Fibroblast of lung (primary cell): ENCODE measurements around the gene S1PR5. TPM values are rescaled to one million over a fixed set of nuclear protein-coding genes. Genes with fewer than 3 reads are reported as not detected.

ENCODE experiments used
- DNase-seq, 2 donors: peaks; one replicate each; pipeline versions ENCODE4 v3.0.0 to v3.0.0-alpha.2; 2010; ENCODE audit warnings: low read depth in 2 of 2
- H2AFZ ChIP-seq: 2 replicates; pipeline ENCODE4 v1.5.1; 2012; ENCODE audit warnings: low read length, control low read depth, inconsistent platforms
- H3K27ac ChIP-seq: 2 replicates; pipeline ENCODE4 v1.5.1; 2011; ENCODE audit warnings: low read length, control low read depth; ENCODE audit not compliant: insufficient read depth
- H3K27me3 ChIP-seq: 2 replicates; pipeline ENCODE4 v1.5.1; 2011; ENCODE audit warnings: mild to moderate bottlenecking, low read length; ENCODE audit not compliant: control insufficient read depth, insufficient read depth
- H3K36me3 ChIP-seq: 2 replicates; pipeline ENCODE4 v1.5.1; 2011; ENCODE audit warnings: low read length; ENCODE audit not compliant: control insufficient read depth, insufficient read depth
- H3K4me1 ChIP-seq: 2 replicates; pipeline ENCODE4 v1.5.1; 2011; ENCODE audit warnings: low read length; ENCODE audit not compliant: control insufficient read depth, insufficient read depth; ENCODE audit errors: extremely low read depth
- H3K4me2 ChIP-seq: 2 replicates; pipeline ENCODE4 v1.5.1; 2011; ENCODE audit warnings: low read length, control low read depth; ENCODE audit not compliant: insufficient read depth; ENCODE audit errors: extremely low read depth
- H3K4me3 ChIP-seq, 4 experiments: fragments of 200-600 bp in 1 of 4; sonication (generic) in 1 of 4; replicated peaks in 1 of 4; 2 replicates each; pipeline ENCODE4 v1.5.1; 2011 to 2016; ENCODE audit warnings: low read length in 4 of 4, low read depth in 3 of 4, mild to moderate bottlenecking in 3 of 4, control low read depth in 2 of 4, inconsistent platforms in 1 of 4, mixed read lengths in 1 of 4; ENCODE audit not compliant: insufficient read depth in 1 of 4; ENCODE audit errors: control extremely low read depth in 1 of 4
- H3K79me2 ChIP-seq: 2 replicates; pipeline ENCODE4 v1.5.1; 2012; ENCODE audit warnings: mild to moderate bottlenecking, low read length, inconsistent platforms; ENCODE audit not compliant: control insufficient read depth, insufficient read depth
- H3K9ac ChIP-seq: 2 replicates; pipeline ENCODE4 v1.5.1; 2011; ENCODE audit warnings: mild to moderate bottlenecking, low read length, control low read depth; ENCODE audit not compliant: insufficient read depth
- H3K9me3 ChIP-seq: 2 replicates; pipeline ENCODE4 v1.5.1; 2012; ENCODE audit warnings: low read depth, low read length; ENCODE audit not compliant: control insufficient read depth, insufficient read depth
- H4K20me1 ChIP-seq: 2 replicates; pipeline ENCODE4 v1.5.1; 2011; ENCODE audit warnings: low read length; ENCODE audit not compliant: control insufficient read depth, insufficient read depth; ENCODE audit errors: extremely low read depth
- CTCF ChIP-seq, 2 donors: IDR thresholded peaks in 1 of 2; conservative IDR thresholded peaks in 1 of 2; 1 replicate in 1 of 2; 2 replicates in 1 of 2; pipeline ENCODE4 v1.5.1; 2011 to 2012; ENCODE audit warnings: low read length in 2 of 2, control low read depth in 1 of 2, inconsistent platforms in 1 of 2, low read depth in 1 of 2, mild to moderate bottlenecking in 1 of 2
- EZH2 ChIP-seq: IDR thresholded peaks from 2 replicates; pipeline ENCODE4 v1.5.1; 2012; ENCODE audit warnings: low read length, control low read depth, mild to moderate bottlenecking; ENCODE audit errors: missing control alignments
- polyA plus RNA-seq, 2 donors: library from polyadenylated mRNA; depleted of rRNA in 1 of 2; stranded (reverse) in 1 of 2; unstranded in 1 of 2; fragments of >200 nt; gene quantifications; 2 replicates each; pipeline ENCODE4 v1.2.1, GENCODE V29; 2011 to 2012; ENCODE audit warnings: missing spikeins in 1 of 2
- total RNA-seq: library from RNA; depleted of rRNA; stranded (reverse); fragments of >200 nt; gene quantifications from 2 replicates; pipeline ENCODE4 v1.2.1, GENCODE V29; 2014

Gene S1PR5
- total and polyA plus RNA-seq, 2 donors (not counting 1 experiment from before 2014, with no cell fraction given) = 0.19 TPM; not detected in 1

- H3K9me3 ChIP-seq = no peaks in the 10 kb centered on the region
- H3K4me1 ChIP-seq = peaks cover 4% of the 10 kb centered on the region
- H4K20me1 ChIP-seq = no peaks in the 10 kb centered on the region
- no peak overlapping the region for H3K27ac ChIP-seq
- H2AFZ ChIP-seq = no peak overlapping the region
- H3K79me2 ChIP-seq = no peaks in the 10 kb centered on the region
- no peak overlapping the region for H3K4me2 ChIP-seq
- no peak overlapping the region for H3K4me3 ChIP-seq
- DNase-seq = no peak
- no peak overlapping the region for H3K9ac ChIP-seq
- no peaks in the 10 kb centered on the region for H3K36me3 ChIP-seq
- peaks cover 22% of the 10 kb centered on the region for H3K27me3 ChIP-seq
- TF ChIP-seq CTCF (conservative IDR thresholded peaks at IDR 0.05 in 1 of 2, IDR thresholded peaks at IDR 0.05 in 1 of 2; ENCODE audit: low read depth in 1 of 2, low read length in 2 of 2) = no peak
- TF ChIP-seq EZH2 = no peak
These were observed 3.5 kb upstream of the S1PR5 start for GRCh38 chr19:10520652-10521318.

- Histone ChIP-seq H3K27ac (no peak overlapping the region), H2AFZ (no peak overlapping the region), H3K27me3 (peaks cover 30% of the 10 kb centered on the region), H3K79me2 (no peaks in the 10 kb centered on the region), H3K4me1 (peaks cover 4% of the 10 kb centered on the region), H3K4me3 (no peak overlapping the region), H3K9me3 (no peaks in the 10 kb centered on the region), H3K4me2 (no peak overlapping the region), H3K36me3 (no peaks in the 10 kb centered on the region), H3K9ac (no peak overlapping the region), H4K20me1 (no peaks in the 10 kb centered on the region)
- no peak for DNase-seq
- TF ChIP-seq CTCF (conservative IDR thresholded peaks at IDR 0.05 in 1 of 2, IDR thresholded peaks at IDR 0.05 in 1 of 2; ENCODE audit: low read depth in 1 of 2, low read length in 2 of 2) (no peak), EZH2 (no peak)
These were observed 2.2 kb upstream of the S1PR5 start for GRCh38 chr19:10519421-10519820.

- H3K9ac ChIP-seq = no peak overlapping the region
- H3K36me3 ChIP-seq = no peaks in the 10 kb centered on the region
- H2AFZ ChIP-seq = no peak overlapping the region
- no peak for DNase-seq
- peaks cover 37% of the 10 kb centered on the region for H3K27me3 ChIP-seq
- H3K79me2 ChIP-seq = no peaks in the 10 kb centered on the region
- no peak overlapping the region for H3K4me2 ChIP-seq
- H3K4me3 ChIP-seq = no peak overlapping the region
- no peaks in the 10 kb centered on the region for H4K20me1 ChIP-seq
- H3K4me1 ChIP-seq = peaks cover 4% of the 10 kb centered on the region
- no peaks in the 10 kb centered on the region for H3K9me3 ChIP-seq
- H3K27ac ChIP-seq = no peak overlapping the region
- no peak for TF ChIP-seq EZH2
- no peak for TF ChIP-seq CTCF (conservative IDR thresholded peaks at IDR 0.05 in 1 of 2, IDR thresholded peaks at IDR 0.05 in 1 of 2; ENCODE audit: low read depth in 1 of 2, low read length in 2 of 2)
These were observed 1.5 kb upstream of the S1PR5 start for GRCh38 chr19:10518444-10519361.
